ENCODE data around the gene NTRK2.

The NTRK2 gene

DNA sequence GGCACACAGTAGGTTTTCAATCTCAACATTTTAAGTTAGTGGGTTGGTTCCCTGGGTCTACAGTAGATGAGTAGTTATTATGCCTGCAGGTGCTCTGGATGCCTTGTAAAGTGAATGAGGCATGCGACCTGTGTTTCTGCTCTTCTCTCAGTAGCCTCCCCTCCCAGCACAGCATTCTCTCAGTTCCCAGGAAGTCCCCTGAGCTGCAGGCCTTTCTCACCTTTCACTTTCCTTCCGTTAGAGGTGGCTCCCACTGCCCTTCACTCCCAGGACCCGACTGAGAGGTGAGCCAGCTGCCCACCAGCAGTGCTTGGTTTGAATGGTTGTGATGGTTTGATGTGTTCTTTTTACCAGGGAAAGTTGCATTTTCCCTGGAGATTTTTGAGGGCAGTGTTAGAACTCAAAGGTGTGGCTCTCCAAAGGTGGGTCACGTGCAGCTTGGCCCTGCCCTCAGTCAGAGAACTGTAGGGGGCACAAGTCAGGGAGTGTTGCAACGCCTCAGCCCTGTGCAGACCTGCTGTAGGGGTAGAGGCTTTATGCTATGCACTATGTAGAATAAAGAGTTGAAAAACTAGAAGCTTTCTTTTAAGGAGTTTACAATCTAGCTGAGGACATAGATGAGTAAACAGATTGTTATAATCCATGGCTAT, 173.8 kb downstream of the NTRK2 start:
- no peak overlapping the region for H3K9ac ChIP-seq (ENCODE audit: low read length)
- H3K36me3 ChIP-seq (ENCODE audit: insufficient read depth, low read length) = no peaks in the 10 kb centered on the region
- TF ChIP-seq, protein P1, sequence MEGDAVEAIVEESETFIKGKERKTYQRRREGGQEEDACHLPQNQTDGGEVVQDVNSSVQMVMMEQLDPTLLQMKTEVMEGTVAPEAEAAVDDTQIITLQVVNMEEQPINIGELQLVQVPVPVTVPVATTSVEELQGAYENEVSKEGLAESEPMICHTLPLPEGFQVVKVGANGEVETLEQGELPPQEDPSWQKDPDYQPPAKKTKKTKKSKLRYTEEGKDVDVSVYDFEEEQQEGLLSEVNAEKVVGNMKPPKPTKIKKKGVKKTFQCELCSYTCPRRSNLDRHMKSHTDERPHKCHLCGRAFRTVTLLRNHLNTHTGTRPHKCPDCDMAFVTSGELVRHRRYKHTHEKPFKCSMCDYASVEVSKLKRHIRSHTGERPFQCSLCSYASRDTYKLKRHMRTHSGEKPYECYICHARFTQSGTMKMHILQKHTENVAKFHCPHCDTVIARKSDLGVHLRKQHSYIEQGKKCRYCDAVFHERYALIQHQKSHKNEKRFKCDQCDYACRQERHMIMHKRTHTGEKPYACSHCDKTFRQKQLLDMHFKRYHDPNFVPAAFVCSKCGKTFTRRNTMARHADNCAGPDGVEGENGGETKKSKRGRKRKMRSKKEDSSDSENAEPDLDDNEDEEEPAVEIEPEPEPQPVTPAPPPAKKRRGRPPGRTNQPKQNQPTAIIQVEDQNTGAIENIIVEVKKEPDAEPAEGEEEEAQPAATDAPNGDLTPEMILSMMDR (IDR thresholded peaks at IDR 0.05; ENCODE audit: low read length) = no peak
- TF ChIP-seq EZH2 (IDR thresholded peaks at IDR 0.05; ENCODE audit: borderline replicate concordance, low read length) = no peak
- H3K79me2 ChIP-seq (ENCODE audit: insufficient read depth, low read length) = no peaks in the 10 kb centered on the region
- no peaks in the 10 kb centered on the region for H3F3A ChIP-seq (ENCODE audit: insufficient read depth, low read length)
- H3K4me2 ChIP-seq (ENCODE audit: low read length) = no peak overlapping the region
- H3K9me3 ChIP-seq (ENCODE audit: low read length) = no peaks in the 10 kb centered on the region
- H2AFZ ChIP-seq (ENCODE audit: low read length) = no peak overlapping the region
- H3K4me3 ChIP-seq (ENCODE audit: low read depth, low read length, poor library complexity, severe bottlenecking) = no peak overlapping the region
- H3K27ac ChIP-seq (ENCODE audit: low read depth, low read length, poor library complexity, severe bottlenecking) = no peak overlapping the region
- no peaks in the 10 kb centered on the region for H3K4me1 ChIP-seq (ENCODE audit: insufficient read depth, low read length, severe bottlenecking)
- no peaks in the 10 kb centered on the region for H3K27me3 ChIP-seq (ENCODE audit: insufficient read depth, low read length)
- H3K9me2 ChIP-seq (ENCODE audit: low read depth, low read length) = no peaks in the 10 kb centered on the region
- H4K20me1 ChIP-seq (ENCODE audit: insufficient read depth, low read length) = no peaks in the 10 kb centered on the region

- H3K27ac ChIP-seq (ENCODE audit: low read depth, low read length, poor library complexity, severe bottlenecking) = no peak overlapping the region
- H3K9ac ChIP-seq (ENCODE audit: low read length) = no peak overlapping the region
- no peaks in the 10 kb centered on the region for H3K27me3 ChIP-seq (ENCODE audit: insufficient read depth, low read length)
- H3F3A ChIP-seq (ENCODE audit: insufficient read depth, low read length) = no peaks in the 10 kb centered on the region
- no peak overlapping the region for H2AFZ ChIP-seq (ENCODE audit: low read length)
- H3K4me1 ChIP-seq (ENCODE audit: insufficient read depth, low read length, severe bottlenecking) = no peaks in the 10 kb centered on the region
- H3K36me3 ChIP-seq (ENCODE audit: insufficient read depth, low read length) = no peaks in the 10 kb centered on the region
- no peaks in the 10 kb centered on the region for H3K9me2 ChIP-seq (ENCODE audit: low read depth, low read length)
- no peaks in the 10 kb centered on the region for H3K9me3 ChIP-seq (ENCODE audit: low read length)
- no peak overlapping the region for H3K4me3 ChIP-seq (ENCODE audit: low read depth, low read length, poor library complexity, severe bottlenecking)
- no peak for TF ChIP-seq EZH2 (IDR thresholded peaks at IDR 0.05; ENCODE audit: borderline replicate concordance, low read length)
- TF ChIP-seq, protein P1 (IDR thresholded peaks at IDR 0.05; ENCODE audit: low read length) = no peak
- H4K20me1 ChIP-seq (ENCODE audit: insufficient read depth, low read length) = no peaks in the 10 kb centered on the region
- H3K79me2 ChIP-seq (ENCODE audit: insufficient read depth, low read length) = no peaks in the 10 kb centered on the region
- no peak overlapping the region for H3K4me2 ChIP-seq (ENCODE audit: low read length)
These were observed 176.7 kb downstream of the NTRK2 start for GRCh38 chr9:84845956-84846900.

DNA sequence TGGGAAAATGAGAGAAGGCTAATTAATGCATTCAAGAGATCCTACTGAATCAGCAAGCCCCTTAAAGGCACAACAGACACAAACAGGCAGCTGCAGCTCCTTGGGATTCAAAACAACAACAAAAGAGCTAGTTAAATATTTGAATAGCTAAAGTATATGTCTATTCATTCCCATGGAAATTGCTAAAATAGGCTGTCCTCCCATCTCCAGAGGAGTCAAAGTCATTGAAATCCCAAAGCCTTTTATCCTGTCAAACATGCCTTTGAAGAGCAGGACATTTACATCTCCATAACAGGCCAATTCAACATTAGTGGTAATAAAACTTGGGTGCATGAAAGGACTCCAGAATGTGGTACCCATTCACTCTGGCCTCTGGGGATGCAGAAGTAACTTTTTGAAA, 177.4 kb downstream of the NTRK2 start:
- Histone ChIP-seq H3K27me3 (ENCODE audit: insufficient read depth, low read length) (no peaks in the 10 kb centered on the region), H3K9me3 (ENCODE audit: low read length) (no peaks in the 10 kb centered on the region), H2AFZ (ENCODE audit: low read length) (no peak overlapping the region), H3K79me2 (ENCODE audit: insufficient read depth, low read length) (no peaks in the 10 kb centered on the region), H3F3A (ENCODE audit: insufficient read depth, low read length) (no peaks in the 10 kb centered on the region), H3K9me2 (ENCODE audit: low read depth, low read length) (no peaks in the 10 kb centered on the region), H4K20me1 (ENCODE audit: insufficient read depth, low read length) (no peaks in the 10 kb centered on the region), H3K9ac (ENCODE audit: low read length) (no peak overlapping the region), H3K4me1 (ENCODE audit: insufficient read depth, low read length, severe bottlenecking) (no peaks in the 10 kb centered on the region), H3K27ac (ENCODE audit: low read depth, low read length, poor library complexity, severe bottlenecking) (no peak overlapping the region), H3K4me3 (ENCODE audit: low read depth, low read length, poor library complexity, severe bottlenecking) (no peak overlapping the region), H3K4me2 (ENCODE audit: low read length) (no peak overlapping the region), H3K36me3 (ENCODE audit: insufficient read depth, low read length) (no peaks in the 10 kb centered on the region)
- TF ChIP-seq, protein P1 (IDR thresholded peaks at IDR 0.05; ENCODE audit: low read length) = no peak
- TF ChIP-seq EZH2 (IDR thresholded peaks at IDR 0.05; ENCODE audit: borderline replicate concordance, low read length) = no peak
